ENCODE data around the gene SEZ6.
A peak's percentile ranks its signal among the peaks of the same experiment; 100 is the strongest.

The SEZ6 gene, protein sequence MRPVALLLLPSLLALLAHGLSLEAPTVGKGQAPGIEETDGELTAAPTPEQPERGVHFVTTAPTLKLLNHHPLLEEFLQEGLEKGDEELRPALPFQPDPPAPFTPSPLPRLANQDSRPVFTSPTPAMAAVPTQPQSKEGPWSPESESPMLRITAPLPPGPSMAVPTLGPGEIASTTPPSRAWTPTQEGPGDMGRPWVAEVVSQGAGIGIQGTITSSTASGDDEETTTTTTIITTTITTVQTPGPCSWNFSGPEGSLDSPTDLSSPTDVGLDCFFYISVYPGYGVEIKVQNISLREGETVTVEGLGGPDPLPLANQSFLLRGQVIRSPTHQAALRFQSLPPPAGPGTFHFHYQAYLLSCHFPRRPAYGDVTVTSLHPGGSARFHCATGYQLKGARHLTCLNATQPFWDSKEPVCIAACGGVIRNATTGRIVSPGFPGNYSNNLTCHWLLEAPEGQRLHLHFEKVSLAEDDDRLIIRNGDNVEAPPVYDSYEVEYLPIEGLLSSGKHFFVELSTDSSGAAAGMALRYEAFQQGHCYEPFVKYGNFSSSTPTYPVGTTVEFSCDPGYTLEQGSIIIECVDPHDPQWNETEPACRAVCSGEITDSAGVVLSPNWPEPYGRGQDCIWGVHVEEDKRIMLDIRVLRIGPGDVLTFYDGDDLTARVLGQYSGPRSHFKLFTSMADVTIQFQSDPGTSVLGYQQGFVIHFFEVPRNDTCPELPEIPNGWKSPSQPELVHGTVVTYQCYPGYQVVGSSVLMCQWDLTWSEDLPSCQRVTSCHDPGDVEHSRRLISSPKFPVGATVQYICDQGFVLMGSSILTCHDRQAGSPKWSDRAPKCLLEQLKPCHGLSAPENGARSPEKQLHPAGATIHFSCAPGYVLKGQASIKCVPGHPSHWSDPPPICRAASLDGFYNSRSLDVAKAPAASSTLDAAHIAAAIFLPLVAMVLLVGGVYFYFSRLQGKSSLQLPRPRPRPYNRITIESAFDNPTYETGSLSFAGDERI

DNA sequence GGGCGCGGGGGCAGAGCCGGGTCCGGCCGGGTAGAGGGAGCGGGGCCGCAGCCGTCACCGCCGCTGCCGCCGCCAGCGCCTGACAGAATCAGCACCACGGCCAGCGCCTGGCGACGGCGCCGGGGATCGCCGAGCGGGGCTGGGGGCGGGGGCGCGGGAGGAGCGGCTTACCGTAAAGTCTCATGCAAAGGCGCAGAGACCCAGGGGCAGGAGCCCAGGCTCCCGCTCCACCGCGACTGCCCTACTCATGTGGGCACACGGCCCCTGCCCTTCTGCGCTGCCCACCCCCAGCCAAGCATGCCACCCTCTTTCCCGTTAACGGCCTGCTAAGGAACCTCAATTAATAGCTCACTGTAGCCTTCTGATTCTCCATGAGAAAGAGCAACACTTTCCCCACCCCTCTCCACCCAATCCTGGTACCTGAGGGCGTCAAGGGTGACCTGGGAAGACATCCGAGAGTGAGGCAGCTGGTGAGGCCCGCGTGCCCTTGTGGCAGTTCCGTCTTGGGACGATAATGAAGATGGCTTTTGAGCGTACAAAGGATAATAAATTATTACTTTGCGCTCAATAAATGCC lies at the start of gene SEZ6:
Gene SEZ6 (minus strand): TSS at position 98 of the 576 bp plus-strand sequence. CDS start 164 bp downstream, outside the sequence.
- peak; percentile 66 for DNase-seq

DNA sequence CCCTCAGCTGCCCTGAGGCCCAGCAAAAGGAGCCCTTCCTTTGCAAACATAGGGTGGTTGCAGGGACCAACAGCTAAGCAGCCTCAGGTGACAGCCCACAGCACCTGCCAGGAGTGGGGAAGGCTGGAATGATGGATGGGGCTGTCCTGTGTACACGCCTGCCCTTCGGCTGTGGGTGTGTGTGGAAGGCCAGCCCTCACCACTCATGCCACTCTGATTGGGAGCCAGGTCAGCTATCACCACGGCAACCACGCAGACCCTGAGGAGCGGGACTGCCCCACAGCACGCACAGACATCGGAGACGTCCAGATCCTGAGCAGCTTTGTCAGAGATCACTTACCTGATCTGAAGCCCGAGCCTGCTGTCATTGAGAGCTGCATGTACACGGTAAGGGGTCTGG lies 49.0 kb upstream of the SEZ6 start:
- DNase-seq = no peak

DNA sequence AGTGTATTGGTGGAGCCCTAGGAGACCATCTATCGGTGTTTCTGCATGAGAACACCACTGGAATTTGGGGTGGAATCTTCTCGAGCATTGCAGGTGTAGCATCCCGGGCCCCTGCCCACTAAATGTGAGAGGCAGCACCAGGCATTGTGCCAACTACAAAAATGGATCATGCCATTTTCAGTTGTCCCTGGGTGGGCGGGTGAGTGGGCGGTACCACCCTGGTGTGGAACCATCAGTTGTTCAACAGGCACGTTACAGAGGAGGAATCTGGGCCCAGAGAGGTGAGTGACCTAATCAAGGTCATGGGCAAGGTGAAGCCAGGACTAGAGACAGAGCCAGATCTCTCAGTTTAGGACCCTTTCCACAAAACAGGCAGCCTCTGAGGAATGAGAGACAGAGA lies 45.9 kb upstream of the SEZ6 start:
- DNase-seq = no peak

DNA sequence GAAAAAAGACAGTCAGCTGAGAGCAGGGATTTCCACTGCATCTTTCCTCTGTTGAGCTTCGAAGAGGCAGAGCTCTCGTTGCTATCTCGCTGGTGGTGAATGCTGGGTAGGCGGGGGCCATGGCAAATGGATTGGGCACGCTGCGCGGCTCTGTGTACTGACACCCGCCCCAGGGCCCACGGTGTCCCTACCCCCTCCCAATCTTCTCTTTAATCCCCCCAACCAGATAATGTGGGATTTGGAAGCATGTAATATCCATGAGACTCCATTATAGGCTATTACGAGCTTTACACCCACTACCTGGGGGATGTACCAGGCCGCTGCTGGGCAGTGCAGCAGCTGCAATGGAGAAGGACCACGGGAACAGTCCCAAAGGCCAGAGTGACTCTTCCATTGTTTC lies 45.4 kb upstream of the SEZ6 start:
- no peak for DNase-seq

DNA sequence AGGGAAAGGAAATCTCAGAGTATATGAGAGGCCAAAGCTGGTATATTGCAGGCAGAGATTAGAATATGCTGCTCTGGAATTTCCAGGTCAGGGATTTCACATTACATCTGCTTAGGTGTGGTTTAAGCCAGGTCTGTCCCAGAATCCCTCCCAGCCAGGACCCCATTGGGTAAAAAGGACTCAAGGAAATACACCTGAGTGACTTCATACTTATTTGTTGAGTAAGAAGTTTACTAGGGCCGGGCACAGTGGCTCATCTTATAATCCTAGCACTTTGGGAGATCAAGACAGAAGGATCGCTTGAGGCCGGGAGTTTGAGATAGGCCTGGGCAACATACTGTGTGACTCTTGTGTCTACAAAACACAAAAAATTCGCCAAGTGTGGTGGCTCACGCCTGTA lies 44.3 kb upstream of the SEZ6 start:
- no peak for DNase-seq

DNA sequence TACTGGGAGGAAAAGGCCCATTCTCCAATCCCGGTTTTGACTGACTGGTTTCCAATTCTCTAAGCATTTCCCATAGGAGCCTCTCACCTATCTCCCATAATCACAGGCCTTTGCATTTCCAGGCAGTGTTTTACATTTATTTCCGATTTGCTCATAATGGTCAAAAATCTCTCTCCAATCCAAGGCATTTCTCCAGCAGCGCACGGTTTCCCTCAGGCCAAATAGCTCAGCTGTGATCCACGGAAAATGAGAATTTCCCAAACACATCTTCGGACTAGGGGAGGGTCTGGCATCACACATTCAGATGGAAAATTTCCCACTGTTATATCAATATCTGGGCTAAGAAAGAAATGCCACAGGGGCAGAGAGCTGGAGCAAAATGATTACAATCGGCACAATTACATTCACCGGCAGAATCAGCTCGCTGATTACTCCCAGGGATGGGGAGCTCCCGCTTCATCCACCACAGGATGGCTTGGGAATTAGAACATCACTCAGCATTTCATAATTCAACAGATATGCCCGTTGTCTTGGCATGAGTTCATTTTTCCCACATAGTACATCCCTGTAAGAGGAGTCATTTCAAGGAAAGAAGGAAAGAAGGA lies 43.8 kb upstream of the SEZ6 start:
- no peak for DNase-seq

DNA sequence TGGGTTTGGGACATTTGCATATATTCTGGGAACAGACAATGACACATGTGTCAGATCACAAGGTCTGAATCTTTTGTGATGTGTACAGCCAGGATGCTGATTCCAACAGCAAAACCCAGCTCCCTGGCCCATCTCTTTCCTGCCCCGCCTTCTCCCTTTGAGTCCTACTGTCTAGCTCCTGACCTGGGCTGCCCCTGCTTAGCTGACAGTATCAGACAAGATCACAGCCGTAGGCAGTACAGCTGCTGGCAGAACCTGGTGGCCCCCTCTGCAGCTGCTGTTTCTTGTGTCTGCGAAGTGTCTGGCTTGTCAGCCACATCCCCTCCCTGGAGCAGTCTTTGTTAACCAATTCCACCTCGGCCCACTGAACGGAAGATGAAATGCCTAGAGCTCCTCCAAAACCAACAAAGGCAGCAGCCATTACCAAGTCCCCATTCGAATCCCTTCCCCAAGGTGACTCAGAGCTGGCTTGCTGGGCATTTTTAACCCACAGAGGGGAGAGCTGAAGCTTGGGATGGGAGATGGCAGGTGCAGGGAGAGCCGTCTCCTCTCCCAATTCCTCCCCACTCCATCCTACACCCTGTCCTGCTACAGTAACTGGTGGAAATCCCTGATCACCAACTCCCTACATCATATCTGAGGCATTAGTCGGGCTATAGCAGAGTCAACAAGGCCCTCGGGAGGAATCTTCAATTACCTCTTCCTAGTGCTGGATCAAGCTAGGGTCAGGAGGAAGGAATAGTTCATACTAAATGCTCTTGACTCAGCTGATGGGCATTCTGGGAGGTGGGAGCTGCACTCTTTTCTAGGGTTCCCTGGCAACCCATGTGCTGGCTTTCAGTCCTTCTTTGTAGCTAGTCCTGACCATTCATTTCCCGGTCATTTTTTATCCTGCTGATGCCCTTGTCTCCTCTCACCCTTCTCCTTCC lies 42.9 kb upstream of the SEZ6 start:
- no peak for DNase-seq

DNA sequence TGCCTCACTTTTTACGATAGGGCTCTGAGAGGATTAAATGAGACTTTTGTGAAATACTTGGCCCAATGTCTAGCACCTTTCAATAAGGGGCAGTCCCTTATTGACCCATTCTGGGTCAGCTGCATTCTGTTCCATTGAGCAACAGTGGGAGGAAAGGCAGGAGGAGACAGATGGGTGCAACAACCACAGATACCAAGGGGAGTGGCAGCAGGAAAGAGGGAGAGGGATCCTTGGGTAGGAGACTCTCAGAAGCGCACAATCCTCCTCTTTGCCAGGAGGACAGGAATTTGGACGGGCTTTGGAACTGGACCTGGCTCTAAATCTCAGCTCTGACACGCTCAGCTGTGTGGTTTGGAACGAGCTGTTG lies 40.6 kb upstream of the SEZ6 start:
- no peak for DNase-seq

DNA sequence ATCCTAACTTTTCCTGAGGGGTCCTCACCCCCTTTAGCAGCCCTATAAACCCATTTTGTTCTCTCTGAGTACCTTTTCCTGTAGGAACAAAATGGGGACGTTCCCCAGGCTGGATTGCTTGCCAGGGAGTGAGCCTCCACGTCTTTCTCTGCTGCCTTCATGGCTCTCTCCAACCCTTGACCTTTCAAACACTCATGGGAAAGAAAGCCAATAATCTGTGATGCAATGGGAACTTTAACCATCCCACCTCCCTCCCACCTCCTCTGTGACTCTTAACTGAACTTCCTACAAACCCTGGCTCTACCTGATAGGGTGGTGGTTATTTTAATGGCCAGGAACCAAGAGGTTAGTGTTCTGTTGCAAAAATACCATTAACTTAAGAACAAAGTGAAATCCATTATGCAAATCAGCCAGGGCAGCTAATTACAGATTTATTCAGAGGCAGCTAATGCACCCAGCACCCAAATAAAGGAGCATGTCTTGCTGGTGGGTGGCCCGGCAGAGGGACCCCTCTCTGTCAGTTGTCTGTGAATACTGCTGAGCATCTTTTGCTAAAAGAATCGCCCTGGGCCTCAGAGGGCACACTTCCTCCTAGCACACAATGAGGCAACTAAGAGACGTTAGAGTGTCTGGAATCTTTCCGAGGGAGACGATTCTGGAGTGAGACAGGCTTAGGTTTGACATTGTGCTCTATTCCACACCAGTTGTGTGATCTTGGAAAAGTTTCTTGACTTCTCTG lies 40.1 kb upstream of the SEZ6 start:
- no peak for DNase-seq

DNA sequence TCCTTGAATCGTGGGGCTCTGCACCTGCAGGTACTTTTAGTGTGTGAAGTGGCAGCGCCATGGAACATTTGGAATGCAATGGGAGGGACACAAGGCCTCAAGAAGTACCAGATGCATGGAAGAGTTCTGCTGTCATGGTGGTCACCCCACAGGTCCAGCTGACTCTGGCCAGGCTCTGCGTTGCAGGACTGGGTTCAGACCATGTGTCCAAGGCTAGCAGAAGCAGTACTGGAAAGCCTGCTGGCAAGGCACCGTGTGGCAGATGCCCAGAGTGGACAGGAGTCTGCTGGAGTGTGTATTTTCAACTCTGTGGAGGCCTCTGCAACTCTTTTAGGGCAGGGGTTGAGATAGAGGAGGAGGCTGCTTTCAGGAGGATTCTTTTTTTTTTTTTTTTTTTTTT lies 39.2 kb upstream of the SEZ6 start:
- no peak for DNase-seq

DNA sequence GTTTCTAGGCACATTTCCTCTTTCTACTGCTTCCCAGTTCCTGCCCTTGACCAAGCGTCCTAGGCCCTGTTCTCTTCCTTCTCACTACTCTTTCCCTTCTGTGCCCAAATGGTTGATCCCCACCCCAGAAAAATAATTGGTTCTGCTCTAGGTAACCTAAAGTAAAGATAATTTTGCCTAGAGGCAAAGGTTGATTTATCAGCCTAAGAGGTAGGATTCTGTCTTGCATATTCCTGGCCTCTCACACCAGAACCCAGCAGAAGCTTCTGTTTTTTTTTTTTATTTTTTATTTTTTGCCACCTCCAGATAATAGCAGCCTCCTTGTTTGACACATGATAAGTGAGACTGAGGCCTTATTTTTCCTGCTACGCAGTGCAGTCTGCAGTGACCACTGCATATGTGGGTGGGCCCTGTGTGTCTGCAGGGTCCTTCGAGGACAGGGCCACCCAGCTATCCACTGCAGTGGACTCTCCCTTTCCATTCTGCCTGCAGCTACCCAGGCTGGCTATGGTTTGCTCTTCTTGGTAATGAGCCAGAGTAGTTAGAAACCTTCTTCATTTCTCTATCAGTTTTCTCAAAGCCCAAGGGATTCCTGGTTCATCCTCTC lies 37.8 kb upstream of the SEZ6 start:
- DNase-seq = no peak

DNA sequence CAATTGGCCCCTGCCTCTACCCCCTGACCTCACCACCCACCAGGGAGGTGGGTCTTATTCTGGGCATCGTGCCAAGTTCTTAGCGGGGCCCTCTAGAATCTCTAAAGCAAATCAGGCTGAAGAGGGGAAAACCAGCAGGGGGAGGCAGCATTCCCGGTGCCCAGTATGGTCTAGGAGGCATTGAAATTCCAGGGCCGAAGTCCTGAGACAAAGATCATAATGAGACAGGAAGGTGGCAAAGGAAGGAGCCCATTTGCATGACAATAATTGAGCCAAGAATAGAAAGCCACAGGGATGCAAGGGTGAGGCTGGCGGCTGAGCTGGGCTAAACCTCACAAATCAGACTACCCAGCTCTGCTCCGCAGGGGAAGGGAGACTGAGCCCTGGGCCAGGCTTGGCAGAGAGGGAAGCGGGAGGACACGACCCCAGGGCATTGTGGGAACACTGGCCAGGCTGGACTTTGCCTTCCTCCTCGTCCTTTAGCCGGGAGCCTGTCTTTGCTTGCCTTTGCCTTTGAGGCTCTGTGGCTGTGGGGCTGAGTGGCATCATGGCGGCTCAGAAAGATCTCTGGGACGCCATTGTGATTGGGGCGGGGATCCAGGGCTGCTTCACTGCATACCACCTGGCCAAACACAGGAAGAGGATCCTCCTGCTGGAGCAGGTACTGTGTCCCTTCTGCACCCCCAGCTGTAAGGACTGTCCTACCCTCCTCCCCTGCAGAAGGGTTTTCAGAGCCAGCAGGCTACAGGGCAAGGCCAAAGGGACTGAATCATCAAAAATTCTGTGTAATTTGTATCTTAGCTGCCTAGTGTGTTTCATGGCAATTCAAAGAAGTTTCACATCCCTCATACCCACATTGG lies 37.1 kb upstream of the SEZ6 start, which contains the start of gene PIPOX:
Gene PIPOX (plus strand): TSS at position 463 of the 860 bp plus-strand sequence. CDS start 85 bp downstream, at position 548.
- no peak for DNase-seq

DNA sequence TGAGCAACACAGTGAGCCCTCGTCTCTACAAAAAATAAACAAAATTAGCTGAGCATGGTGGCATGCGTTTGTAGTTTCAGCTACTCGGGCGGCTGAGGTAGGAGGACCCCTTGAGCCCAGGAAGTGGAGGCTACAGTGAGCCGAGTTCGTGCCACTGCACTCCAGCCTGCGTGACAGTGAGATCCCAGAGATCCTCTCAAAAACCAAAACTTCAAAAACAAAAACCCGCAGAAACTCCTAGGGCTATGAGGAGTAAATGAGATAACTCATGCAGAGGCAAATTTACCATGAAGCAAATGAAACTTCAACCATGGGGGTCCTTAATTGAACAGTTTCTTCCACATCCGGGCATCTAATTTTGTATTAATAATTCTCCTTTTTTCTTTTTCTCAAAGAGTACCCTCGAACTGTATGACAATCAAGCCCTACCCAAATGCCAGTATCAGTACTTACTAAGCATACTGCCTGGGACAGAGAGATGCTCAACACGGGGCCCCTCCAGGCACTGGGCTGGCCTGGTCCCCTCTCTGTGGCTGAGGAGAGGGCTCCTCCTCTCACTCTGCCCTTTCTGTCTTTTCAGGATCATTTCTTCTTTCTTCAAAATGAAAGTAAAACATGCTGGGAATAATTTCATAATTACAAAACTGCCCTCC lies 36.3 kb upstream of the SEZ6 start:
- no peak for DNase-seq

DNA sequence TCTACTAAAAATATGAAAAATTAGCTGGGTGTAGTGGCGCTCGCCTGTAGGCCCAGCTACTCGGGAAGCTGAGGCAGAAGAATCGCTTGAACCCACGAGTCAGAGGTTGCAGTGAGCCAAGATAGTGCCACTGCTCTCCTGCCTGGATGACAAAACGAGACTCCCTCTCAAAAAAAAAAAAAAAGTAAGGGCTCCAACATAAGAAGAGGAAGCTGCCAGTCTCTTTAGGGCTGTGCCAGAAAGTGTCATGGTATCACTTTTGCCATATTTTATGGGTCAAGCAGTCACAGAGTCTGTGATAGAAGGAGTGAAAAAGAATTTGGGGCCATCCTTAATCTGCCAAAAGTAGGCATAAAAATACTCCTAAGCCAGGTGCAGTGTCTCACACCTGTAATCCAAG lies 35.7 kb upstream of the SEZ6 start:
- DNase-seq = no peak

DNA sequence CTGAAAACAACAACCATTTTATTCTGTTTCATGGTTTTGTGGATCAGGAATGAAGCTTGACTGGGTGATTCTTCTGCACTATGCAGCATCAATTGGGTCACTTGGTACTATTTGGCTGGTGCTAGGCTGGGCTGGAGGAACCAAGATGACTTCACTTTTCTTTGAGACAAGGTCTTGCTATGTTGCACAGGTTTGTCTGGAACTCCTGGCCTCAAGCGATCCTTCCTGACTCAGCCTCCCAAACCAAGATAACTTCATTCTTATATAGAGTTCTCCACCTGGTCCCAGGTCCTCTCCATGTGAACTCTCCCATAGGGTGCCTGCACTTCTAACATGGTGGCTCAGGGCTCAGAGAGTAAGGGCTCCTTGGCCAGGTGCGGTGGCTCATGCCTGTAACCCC lies 35.3 kb upstream of the SEZ6 start:
- no peak for DNase-seq

DNA sequence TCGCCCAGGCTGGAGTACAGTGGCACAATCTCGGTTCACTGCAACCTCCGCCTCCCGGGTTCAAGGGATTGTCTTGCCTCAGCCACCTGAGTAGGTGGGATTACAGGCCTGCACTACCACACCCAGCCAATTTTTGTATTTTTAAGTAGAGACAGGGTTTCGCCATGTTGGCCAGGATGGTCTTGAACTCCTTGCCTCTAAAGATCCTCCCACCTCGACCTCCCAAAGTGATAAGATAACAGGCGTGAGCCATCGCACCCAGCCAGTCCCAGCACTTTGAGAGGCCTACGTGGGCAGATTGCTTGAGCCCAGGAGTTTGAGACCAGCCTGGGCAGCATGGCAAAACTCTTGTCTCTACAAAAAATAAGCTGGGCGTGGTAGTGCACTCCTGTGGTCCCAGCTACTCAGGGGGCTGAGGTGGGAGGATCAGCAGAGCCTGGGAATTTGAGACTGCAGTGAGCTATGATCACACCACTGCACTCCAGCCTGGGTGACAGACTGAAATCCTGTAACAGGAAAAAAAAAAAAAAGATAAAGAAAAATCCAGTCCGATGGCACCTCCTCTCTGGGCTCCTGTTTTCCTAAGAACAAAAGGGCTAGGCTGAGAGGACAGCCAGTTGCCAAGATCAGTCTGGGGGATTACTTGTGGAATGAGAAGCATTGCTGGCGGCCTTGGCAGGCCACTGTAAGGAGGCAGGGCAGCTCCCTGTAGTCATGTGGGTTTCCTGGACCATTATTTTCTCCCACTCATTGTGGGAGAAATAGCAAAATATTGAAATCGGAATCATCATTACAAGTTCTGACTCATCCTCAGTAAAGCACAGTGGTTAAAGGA lies 34.1 kb upstream of the SEZ6 start:
- no peak for DNase-seq

DNA sequence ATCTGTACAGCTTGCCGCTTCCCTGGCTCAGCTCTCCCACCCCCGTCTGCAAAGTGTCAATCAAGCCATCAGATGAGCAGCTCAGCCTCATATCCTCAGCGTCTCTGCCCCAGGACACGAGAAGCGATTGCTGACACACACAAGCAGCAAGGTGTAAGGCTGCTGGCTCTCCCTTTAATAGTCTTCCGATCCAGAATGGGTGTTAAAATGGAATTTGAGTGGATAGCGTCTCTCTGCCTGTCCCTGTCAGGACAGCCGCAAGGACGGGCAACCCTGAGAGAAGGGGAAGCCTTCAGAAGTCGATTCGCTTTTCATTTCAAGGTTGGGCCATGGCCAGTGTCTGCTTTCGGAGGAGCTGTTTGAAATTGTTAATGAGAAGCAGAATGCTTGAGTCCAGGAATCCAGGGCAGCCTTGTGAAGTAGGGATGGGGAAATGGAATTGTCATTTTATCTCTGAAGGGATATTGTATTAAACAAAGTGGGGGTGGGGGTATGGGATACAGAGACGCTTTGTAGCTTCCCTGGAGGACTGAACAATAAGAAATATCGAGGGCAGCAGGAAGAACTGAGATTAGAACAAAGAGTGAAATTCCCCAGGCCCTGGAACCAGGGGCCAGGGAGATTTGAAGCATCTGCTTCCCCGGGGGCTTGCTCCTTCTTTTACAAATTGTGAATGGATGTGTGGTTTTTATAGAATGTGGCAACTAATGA lies 32.4 kb upstream of the SEZ6 start:
- DNase-seq = no peak

DNA sequence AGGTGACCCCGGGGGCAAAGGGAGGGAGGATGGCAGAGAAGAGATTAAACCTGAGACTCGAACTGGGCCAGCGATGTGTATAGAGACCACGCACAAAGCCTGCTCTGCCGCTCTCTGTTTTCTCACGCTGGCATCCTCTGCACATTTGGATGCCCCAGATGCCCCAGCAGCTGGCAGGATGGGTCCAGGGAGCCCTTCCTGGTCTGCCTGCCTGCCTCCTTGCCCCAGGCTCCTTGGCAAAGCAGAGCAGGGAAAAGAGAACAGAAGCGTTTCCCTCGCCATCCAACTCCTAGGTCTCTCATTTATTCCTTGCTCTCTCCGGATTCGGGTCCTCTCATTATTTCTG lies 31.9 kb upstream of the SEZ6 start:
- no peak for DNase-seq
